NT2/D1 (cell line): ENCODE results near the gene PSMF1.

Experiments
- SUZ12 ChIP-seq: IDR thresholded peaks from 2 replicates; pipeline ENCODE4 v1.6.1; 2011; ENCODE audit not compliant: insufficient read length, insufficient read depth; ENCODE audit errors: extremely low read depth
- YY1 ChIP-seq: IDR thresholded peaks from 2 replicates; pipeline ENCODE4 v1.6.1; 2011; ENCODE audit not compliant: insufficient read length, insufficient read depth
- ZNF274 ChIP-seq: IDR thresholded peaks from 2 replicates; pipeline ENCODE4 v1.6.1; 2011; ENCODE audit warnings: mild to moderate bottlenecking, low read depth, low read length

GRCh38 chr20:1102016-1102415, 16.4 kb upstream of the PSMF1 start:
- TF ChIP-seq YY1: no peak
- no peak for TF ChIP-seq SUZ12
- TF ChIP-seq ZNF274: no peak
